ENCODE measurements around the gene ZNF419.
"Not testable (repeated sequence)": the region's sequence is repeated elsewhere in the genome, so short reads cannot be mapped to it uniquely, and the experiment has no call there.

Gene ZNF419
- total RNA-seq = 0.77 to 9.4 (median 3.8) reads per million in 17 experiments

DNA sequence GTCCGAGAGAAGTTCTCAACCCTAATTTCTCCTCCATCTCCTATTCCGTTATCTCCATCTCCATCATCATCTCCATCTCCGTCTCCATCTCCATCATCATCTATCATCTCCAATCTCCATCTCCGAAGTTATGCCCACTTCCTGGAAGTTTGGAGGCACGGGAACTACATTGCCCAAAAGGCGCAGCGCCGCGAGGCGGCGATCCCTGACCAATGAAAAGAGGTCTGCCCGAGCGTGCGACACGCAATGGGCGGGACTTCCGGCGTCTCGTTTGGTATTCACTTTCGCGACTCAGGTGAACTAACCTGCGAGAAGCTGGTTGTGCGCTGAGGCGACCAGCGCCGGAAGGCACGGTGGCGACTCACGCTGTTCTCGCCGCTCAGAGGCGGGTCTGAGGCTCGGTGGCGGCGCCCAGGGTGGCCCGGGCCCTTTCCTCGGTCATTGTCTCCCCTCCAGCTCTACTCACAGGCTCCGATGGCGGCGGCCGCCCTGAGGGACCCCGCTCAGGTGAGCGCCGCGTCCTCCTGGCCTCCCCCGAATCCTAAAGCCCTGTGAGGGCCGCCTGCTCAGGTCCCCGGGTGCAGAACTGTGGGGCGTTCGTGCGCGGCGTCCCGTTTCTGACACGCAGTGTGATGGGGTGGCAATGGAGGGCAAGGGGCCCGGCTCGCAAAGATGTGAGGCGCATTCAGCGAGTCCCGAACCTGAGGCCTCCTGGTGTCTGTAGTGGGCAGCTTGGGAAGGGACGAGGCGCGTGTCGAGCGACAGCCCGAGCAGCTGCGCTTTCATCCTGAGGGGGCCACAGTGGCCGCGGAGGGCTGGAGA is at the start of gene ZNF419:
Gene ZNF419 (plus strand): TSS at position 274 of the 822 bp plus-strand sequence. CDS start 201 bp downstream, at position 475.
- peak; percentile 87 to 94 (median 90) for DNase-seq

DNA sequence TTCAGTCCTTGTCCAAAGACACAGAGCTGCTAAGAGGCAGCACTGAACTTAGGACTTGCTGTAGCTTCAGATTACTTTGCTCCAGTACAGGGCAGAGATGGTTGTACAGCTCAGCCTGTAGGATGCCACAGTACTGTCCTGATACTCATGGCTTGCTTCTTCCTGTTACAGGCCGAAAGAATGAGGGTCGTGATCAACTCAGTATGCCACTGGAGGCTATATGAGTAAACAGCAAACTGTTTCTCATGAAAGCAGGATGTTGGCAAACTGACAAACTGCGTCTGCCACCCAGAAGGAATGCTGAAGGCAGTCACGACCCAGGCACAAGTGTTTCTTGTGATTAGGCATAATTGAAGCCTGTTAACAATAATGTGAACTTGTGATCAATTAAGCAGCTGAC is 49.6 kb upstream of the ZNF419 start:
- DNase-seq = no peak

DNA sequence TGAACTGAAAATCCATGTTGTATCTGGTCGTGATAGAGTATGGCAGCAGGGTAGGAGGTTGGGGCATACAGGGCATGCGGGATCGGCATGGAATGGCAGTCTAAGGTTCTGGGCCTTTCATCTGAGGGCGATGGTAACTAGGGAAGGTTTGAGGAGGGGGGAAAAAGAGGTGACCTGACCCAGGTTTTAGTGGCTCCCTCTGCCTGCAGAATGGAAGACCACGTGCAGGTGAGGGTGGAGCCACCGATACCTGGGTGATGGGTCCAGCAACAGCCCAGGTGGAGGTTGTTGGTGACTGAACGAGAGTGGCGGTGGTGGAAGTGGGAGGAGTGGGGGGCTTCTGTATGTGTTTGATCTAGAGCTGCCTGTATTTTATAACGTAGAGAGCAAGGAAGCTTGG is 48.6 kb upstream of the ZNF419 start:
- DNase-seq = no peak

DNA sequence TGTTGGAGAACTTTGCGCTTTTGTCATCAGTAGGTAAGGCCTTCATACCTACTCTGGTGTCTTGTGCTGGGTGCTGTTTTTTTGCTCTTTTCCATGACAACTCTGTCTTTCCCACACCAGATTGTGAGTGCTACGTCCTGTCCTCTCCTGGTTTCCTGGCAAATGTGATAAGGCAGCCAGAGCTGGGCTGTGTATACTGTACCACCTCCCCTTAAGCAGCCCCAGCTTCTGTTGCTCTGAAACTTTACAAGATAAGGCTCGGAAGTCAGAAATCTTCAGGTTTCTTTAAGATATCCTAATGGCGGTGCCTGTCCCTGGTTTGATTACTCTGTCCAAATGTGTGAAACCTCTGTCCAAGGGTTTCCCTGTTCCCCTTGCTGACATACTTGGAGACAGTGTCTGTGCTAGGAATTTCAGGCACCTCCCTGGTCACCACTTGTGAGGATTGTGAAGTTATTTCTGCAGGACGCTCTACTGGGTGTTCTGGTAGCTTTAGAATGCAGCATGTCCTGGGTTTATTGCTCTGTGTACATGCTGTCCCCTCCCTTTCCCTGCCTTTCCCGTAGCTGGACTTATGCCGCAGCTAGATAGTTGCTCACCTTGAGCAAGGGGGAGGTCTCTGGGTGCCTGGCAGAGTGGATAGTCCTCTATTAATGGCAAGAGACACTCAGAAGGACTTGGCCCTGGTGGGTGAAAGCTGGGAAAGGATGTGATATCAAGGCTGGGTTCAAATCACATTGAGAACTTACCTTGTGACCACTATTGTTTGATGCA is 45.4 kb upstream of the ZNF419 start:
- DNase-seq = no peak

DNA sequence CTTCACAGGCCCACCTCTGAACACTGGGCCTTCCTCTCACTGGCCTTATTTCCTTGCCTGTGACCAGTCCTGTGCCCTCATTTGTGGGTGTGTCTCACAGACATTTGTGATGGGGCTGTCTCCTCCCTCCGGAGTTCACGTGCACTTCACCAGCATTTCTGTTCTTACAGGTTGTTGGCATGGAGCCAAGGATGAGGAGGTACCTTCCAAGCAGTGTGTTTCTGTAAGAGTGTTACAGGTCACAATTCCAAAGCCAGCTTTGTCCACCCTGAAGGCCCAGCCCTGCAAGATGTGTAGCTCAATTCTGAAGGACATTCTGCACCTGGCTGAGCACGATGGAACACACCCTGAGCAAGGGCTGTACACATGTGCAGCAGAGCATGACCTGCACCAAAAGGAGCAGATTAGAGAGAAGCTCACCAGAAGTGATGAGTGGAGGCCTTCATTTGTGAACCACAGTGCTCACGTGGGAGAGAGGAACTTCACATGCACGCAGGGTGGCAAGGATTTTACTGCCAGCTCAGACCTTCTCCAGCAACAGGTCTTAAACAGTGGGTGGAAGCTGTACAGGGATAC is 44.3 kb upstream of the ZNF419 start:
- DNase-seq = no peak

GRCh38 chr19:57452307-57452706 is 35.2 kb upstream of the ZNF419 start:
- DNase-seq = no peak

DNA sequence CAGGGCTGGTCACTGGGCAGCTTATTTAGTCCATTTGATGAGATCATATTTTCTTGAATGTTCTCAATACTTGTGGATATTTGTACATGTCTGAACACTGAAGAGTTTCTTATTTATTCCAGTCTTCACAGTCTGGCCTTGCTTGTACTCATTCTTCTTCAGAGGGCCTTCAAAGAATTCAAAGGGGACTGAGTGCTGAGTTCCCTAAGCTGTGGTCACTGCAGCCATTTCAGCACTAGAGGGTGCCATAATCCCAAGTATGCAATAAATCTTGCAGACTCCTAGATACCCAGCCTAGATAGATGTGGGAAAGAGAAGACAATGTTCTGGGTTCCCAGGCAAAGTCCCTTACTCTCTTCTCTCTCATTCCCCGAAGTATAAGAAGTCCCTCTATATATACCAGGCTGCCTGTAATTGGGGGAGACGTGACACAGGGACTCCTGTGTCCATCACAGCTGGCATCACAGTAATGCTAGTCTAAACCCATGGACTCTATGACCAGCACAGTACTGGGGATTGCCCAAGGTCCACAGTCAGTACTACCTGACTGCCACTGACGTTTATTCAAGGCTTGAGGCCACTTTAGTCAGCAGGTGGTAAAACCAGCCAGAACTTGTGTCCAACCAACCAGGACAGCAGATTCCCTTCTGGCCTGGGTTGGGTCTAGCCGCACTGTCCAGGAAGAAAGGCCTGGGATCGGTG is 21.7 kb upstream of the ZNF419 start:
- peak; percentile 19 to 55 (median 38) for DNase-seq

GRCh38 chr19:57466489-57466888 is 21.1 kb upstream of the ZNF419 start:
- no peak for DNase-seq

GRCh38 chr19:57473646-57474045 is 13.9 kb upstream of the ZNF419 start:
- DNase-seq = no peak

- DNase-seq = peak; percentile 89 to 94 (median 94)
These were observed 10.2 kb upstream of the ZNF419 start, which contains the start of gene ZNF772 for GRCh38 chr19:57477191-57478008. Gene ZNF772 (minus strand): TSS chr19:57477566. CDS start chr19:57477309, 257 bp downstream.

DNA sequence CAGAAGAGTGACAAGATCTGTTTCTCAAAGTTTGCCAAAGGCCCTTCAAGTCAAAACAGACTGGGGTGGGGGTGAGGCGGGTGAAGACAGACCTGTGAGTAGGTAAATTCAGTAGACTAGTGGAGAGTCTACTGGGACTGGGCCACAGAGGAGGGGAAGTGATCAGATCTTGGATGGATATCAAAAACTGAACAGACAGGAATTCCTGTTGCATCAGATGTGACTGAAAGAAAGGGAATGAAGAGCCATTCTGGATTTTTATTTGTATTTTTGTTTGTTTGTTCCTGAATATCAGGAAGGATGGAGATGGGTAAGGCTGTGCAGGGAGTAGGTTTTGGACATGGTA is 722 bp downstream of the ZNF419 start:
- DNase-seq = not testable (repeated sequence)

DNA sequence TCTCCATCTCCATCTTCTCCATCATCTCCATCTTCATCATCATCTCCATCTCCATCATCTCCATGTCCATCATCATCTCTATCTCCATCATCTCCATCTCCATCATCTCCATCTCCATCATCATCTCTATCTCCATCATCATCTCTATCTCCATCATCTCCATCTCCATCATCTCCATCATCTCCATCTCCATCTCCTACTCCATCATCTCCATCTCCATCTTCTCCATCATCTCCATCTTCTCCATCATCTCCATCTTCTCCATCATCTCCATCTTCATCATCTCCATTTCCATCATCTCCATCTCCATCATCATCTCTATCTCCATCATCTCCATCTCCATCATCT is 11.8 kb downstream of the ZNF419 start:
- DNase-seq = not testable (repeated sequence)

DNA sequence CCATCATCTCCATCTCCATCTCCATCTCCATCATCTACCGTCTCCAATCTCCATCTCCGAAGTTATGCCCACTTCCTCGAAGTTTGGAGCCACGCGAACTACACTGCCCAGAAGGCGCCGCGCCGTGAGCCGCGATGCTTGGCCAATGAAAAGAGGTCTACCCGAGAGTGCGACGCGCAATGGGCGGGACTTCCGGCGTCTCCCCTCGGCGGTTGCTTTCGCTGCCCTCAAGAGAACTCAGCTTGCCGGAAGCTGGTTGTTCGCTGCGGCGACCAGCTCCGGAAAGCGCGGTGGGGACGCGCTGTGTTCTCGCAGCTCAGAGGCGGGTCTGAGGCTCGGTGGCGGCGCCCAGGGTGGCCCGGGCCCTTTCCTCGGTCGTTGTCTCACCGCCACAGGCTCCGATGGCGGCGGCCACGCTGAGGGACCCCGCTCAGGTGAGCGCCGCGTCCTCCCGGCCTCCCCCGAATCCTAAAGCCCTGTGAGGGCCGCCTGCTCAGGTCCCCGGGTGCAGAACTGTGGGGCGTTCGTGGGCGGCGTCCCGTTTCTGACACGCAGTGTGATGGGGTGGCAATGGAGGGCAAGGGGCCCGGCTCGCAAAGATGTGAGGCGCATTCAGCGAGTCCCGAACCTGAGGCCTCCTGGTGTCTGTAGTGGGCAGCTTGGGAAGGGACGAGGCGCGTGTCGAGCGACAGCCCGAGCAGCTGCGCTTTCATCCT is 12.3 kb downstream of the ZNF419 start, which contains the start of gene ZNF773:
Gene ZNF773 (plus strand): TSS at position 259 of the 716 bp plus-strand sequence. CDS start 143 bp downstream, at position 402.
- peak; percentile 96 to 98 (median 98) for DNase-seq

DNA sequence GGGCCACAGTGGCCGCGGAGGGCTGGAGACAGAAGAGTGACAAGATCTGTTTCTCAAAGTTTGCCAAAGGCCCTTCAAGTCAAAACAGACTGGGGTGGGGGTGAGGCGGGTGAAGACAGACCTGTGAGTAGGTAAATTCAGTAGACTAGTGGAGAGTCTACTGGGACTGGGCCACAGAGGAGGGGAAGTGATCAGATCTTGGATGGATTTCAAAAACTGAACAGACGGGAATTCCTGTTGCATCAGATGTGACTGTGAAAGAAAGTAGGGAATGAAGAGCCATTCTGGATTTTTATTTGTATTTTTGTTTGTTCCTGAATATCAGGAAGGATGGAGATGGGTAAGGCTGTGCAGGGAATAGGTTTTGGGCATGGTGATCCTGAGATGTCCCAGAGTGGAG is 12.8 kb downstream of the ZNF419 start:
- peak in 1 of 4 experiments; percentile 7 for DNase-seq

GRCh38 chr19:57506163-57506562 is 18.6 kb downstream of the ZNF419 start:
- no peak for DNase-seq

- no peak for DNase-seq
These were observed 23.9 kb downstream of the ZNF419 start for GRCh38 chr19:57511484-57511883.

GRCh38 chr19:57512845-57513244 is 25.3 kb downstream of the ZNF419 start:
- DNase-seq = peak in 2 of 4 experiments; percentile 6 to 26

- no peak for DNase-seq
These were observed 27.7 kb downstream of the ZNF419 start for GRCh38 chr19:57515255-57515654.

DNA sequence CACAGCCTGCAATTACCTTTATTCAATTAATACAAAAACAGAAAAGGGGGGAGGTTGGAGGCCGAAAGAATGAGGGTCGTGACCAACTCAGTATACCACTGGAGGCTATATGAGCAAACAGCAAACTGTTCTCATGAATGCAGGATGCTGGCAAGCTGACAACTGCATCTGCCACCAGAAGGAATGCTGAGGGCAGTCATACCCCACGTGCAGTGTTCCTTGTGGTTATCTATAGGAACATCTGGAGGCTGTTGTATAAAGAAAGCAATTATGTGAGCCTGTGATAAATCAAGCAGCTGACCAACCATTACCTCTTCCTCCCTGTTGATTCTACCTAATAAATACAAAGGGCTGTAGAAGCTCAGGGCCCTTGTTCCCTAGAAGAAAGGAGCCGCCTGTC is 30.5 kb downstream of the ZNF419 start:
- DNase-seq = not testable (repeated sequence)

GRCh38 chr19:57527136-57527881 is 39.8 kb downstream of the ZNF419 start, which contains the start of gene ZNF549:
Gene ZNF549 (plus strand): TSS chr19:57527356. CDS start chr19:57527574, 218 bp downstream.
- DNase-seq = peak; percentile 81 to 92 (median 90)
